Measurements from ENCODE around the gene PMPCA. TPM values are rescaled to one million over a fixed set of nuclear protein-coding genes. Genes with fewer than 3 reads are reported as not detected.

Gene PMPCA
- total RNA-seq, 1 donor from 2014 or later, result 94.4 TPM

GRCh38 chr9:136422876-136423275 is 12.4 kb downstream of the PMPCA start:
- no peak for DNase-seq (ENCODE audit: low read depth)
- no peaks in the 10 kb centered on the region for H3K9me3 ChIP-seq (ENCODE audit: insufficient read depth, low read depth, low read length)
- no peak overlapping the region for H3K27ac Mint-ChIP-seq (ENCODE audit: unreplicated experiment)
- no peak overlapping the region for H3K27ac ChIP-seq (ENCODE audit: low read depth, low read length)
- H3K36me3 ChIP-seq (ENCODE audit: insufficient read depth, low read length), result peaks cover 24% of the 10 kb centered on the region
- H3K27me3 ChIP-seq (ENCODE audit: insufficient read depth, low read length), result no peaks in the 10 kb centered on the region
- peaks cover 3% of the 10 kb centered on the region for H3K36me3 Mint-ChIP-seq (ENCODE audit: low read depth, unreplicated experiment)
- no peak overlapping the region for H2AFZ ChIP-seq (ENCODE audit: low read depth, low read length)
- no peak for FAIRE-seq
- no peak overlapping the region for H3K9ac ChIP-seq (ENCODE audit: low read length)
- peaks cover 24% of the 10 kb centered on the region for H4K20me1 ChIP-seq (ENCODE audit: insufficient read depth, low read length)
- TF ChIP-seq CTCF (IDR thresholded peaks at IDR 0.05; ENCODE audit: insufficient read depth, low read depth, low read length) (no peak), EZH2 (IDR thresholded peaks at IDR 0.05; ENCODE audit: insufficient read depth, low read length) (no peak)
- no peaks in the 10 kb centered on the region for H3K27me3 Mint-ChIP-seq (ENCODE audit: low read depth, unreplicated experiment)
- H3K4me1 ChIP-seq (ENCODE audit: insufficient read depth, low read length), result no peaks in the 10 kb centered on the region
- no peak overlapping the region for H3K4me3 ChIP-seq (ENCODE audit: insufficient read depth, low read depth, low read length)
- H3K4me3 Mint-ChIP-seq (ENCODE audit: unreplicated experiment), result no peak overlapping the region
- no peaks in the 10 kb centered on the region for H3K9me3 Mint-ChIP-seq (ENCODE audit: unreplicated experiment)
- H3K4me2 ChIP-seq (ENCODE audit: low read length), result no peak overlapping the region
- peaks cover 6% of the 10 kb centered on the region for H3K79me2 ChIP-seq (ENCODE audit: insufficient read depth, low read length)
- H3K4me1 Mint-ChIP-seq (ENCODE audit: low read depth, unreplicated experiment), result no peaks in the 10 kb centered on the region

GRCh38 chr9:136423432-136424146 is 13.1 kb downstream of the PMPCA start:
- Histone ChIP-seq H3K79me2 (ENCODE audit: insufficient read depth, low read length) (peaks cover 6% of the 10 kb centered on the region), H3K4me2 (ENCODE audit: low read length) (no peak overlapping the region), H2AFZ (ENCODE audit: low read depth, low read length) (no peak overlapping the region), H3K4me1 (ENCODE audit: insufficient read depth, low read length) (no peaks in the 10 kb centered on the region), H4K20me1 (ENCODE audit: insufficient read depth, low read length) (peaks cover 20% of the 10 kb centered on the region), H3K36me3 (ENCODE audit: insufficient read depth, low read length) (peaks cover 25% of the 10 kb centered on the region), H3K9ac (ENCODE audit: low read length) (no peak overlapping the region), H3K4me3 (ENCODE audit: insufficient read depth, low read depth, low read length) (no peak overlapping the region), H3K27me3 (ENCODE audit: insufficient read depth, low read length) (no peaks in the 10 kb centered on the region), H3K9me3 (ENCODE audit: insufficient read depth, low read depth, low read length) (no peaks in the 10 kb centered on the region), H3K27ac (ENCODE audit: low read depth, low read length) (no peak overlapping the region)
- no peak for FAIRE-seq
- TF ChIP-seq CTCF (IDR thresholded peaks at IDR 0.05; ENCODE audit: insufficient read depth, low read depth, low read length), result no peak
- Mint-ChIP-seq H3K36me3 (ENCODE audit: low read depth, unreplicated experiment) (no peaks in the 10 kb centered on the region), H3K9me3 (ENCODE audit: unreplicated experiment) (no peaks in the 10 kb centered on the region), H3K4me3 (ENCODE audit: unreplicated experiment) (no peak overlapping the region), H3K4me1 (ENCODE audit: low read depth, unreplicated experiment) (no peaks in the 10 kb centered on the region), H3K27me3 (ENCODE audit: low read depth, unreplicated experiment) (no peaks in the 10 kb centered on the region), H3K27ac (ENCODE audit: unreplicated experiment) (no peak overlapping the region)
- DNase-seq (ENCODE audit: low read depth), result no peak

- DNase-seq (ENCODE audit: low read depth), result no peak
Observed at GRCh38 chr9:136424750-136425362, 14.4 kb downstream of the PMPCA start.

More at GRCh38 chr9:136424750-136425362, 14.4 kb downstream of the PMPCA start:
- Mint-ChIP-seq H3K27ac (ENCODE audit: unreplicated experiment) (no peak overlapping the region), H3K27me3 (ENCODE audit: low read depth, unreplicated experiment) (no peaks in the 10 kb centered on the region), H3K9me3 (ENCODE audit: unreplicated experiment) (no peaks in the 10 kb centered on the region), H3K36me3 (ENCODE audit: low read depth, unreplicated experiment) (peaks cover 1% of the 10 kb centered on the region), H3K4me3 (ENCODE audit: unreplicated experiment) (no peak overlapping the region), H3K4me1 (ENCODE audit: low read depth, unreplicated experiment) (no peaks in the 10 kb centered on the region)
- H3K36me3 ChIP-seq (ENCODE audit: insufficient read depth, low read length), result peaks cover 25% of the 10 kb centered on the region
- H3K27me3 ChIP-seq (ENCODE audit: insufficient read depth, low read length), result no peaks in the 10 kb centered on the region
- H3K4me1 ChIP-seq (ENCODE audit: insufficient read depth, low read length), result no peaks in the 10 kb centered on the region
- H4K20me1 ChIP-seq (ENCODE audit: insufficient read depth, low read length), result peaks cover 23% of the 10 kb centered on the region
- peaks cover 6% of the 10 kb centered on the region for H3K79me2 ChIP-seq (ENCODE audit: insufficient read depth, low read length)
- TF ChIP-seq EZH2 (IDR thresholded peaks at IDR 0.05; ENCODE audit: insufficient read depth, low read length) (no peak), CTCF (IDR thresholded peaks at IDR 0.05; ENCODE audit: insufficient read depth, low read depth, low read length) (no peak)
- H3K27ac ChIP-seq (ENCODE audit: low read depth, low read length), result no peak overlapping the region
- H3K9me3 ChIP-seq (ENCODE audit: insufficient read depth, low read depth, low read length), result no peaks in the 10 kb centered on the region
- H3K4me2 ChIP-seq (ENCODE audit: low read length), result no peak overlapping the region
- no peak overlapping the region for H2AFZ ChIP-seq (ENCODE audit: low read depth, low read length)
- no peak for FAIRE-seq
- H3K4me3 ChIP-seq (ENCODE audit: insufficient read depth, low read depth, low read length), result no peak overlapping the region
- no peak overlapping the region for H3K9ac ChIP-seq (ENCODE audit: low read length)

Data from astrocyte (in vitro differentiated cells and primary cell).